IMR-90 (cell line): ENCODE data around the gene CHP2. TPM values are rescaled to one million over a fixed set of nuclear protein-coding genes. Genes with fewer than 3 reads are reported as not detected.

Source experiments
- ATAC-seq: fragments of 200-7000 bp; cut with Tn5 transposase; 2 replicates; pipeline ENCODE4 v1.9.1; 2020; ENCODE audit warnings: low read depth, mild to moderate bottlenecking, moderate library complexity
- BruUV-seq: library from RNA; stranded (reverse); fragments of 400-500 nt; replicated peaks from 2 replicates; lab custom pipeline; 2021; lab: Mats Ljungman, UMichigan
- CTCF ChIA-PET: fragments of 300-600 bp; formaldehyde crosslinking; extraction: SDS; loops from one replicate; lab custom pipeline; 2021; ENCODE audit warnings: antibody characterized with exemption; lab: Yijun Ruan, JAX
- POLR2A ChIA-PET: fragments of 300-600 bp; sonication (Branson Sonifier 250); formaldehyde crosslinking; loops from one replicate; lab custom pipeline; 2022; ENCODE audit warnings: antibody characterized with exemption; ENCODE audit not compliant: unreplicated experiment; lab: Charles Lee
- DNase-seq: peaks from one replicate; pipeline ENCODE4 v3.0.0; 2013
- H2AFZ ChIP-seq: replicated peaks from 2 replicates; pipeline ENCODE3; 2013; ENCODE audit warnings: low read length, mild to moderate bottlenecking; ENCODE audit not compliant: poor library complexity
- H2AK5ac ChIP-seq: 2 replicates; pipeline ENCODE4 v1.6.1; 2013; ENCODE audit warnings: low read depth, low read length, inconsistent platforms
- H2AK9ac ChIP-seq: replicated peaks from 2 replicates; pipeline ENCODE3; 2013; ENCODE audit warnings: mild to moderate bottlenecking, low read depth, low read length, moderate library complexity; ENCODE audit not compliant: poor library complexity
- H2BK120ac ChIP-seq: 2 replicates; pipeline ENCODE4 v1.6.1; 2013; ENCODE audit warnings: low read depth, low read length, inconsistent platforms
- H2BK15ac ChIP-seq: 3 replicates; pipeline ENCODE4 v1.6.1; 2013; ENCODE audit warnings: low read depth, low read length, inconsistent platforms
- H2BK20ac ChIP-seq: 2 replicates; pipeline ENCODE4 v1.6.1; 2013; ENCODE audit warnings: low read depth, mild to moderate bottlenecking, inconsistent platforms, low read length, moderate library complexity
- H2BK5ac ChIP-seq: 2 replicates; pipeline ENCODE4 v1.6.1; 2013; ENCODE audit warnings: mild to moderate bottlenecking, low read depth, low read length, inconsistent platforms; ENCODE audit not compliant: poor library complexity, severe bottlenecking
- H3K14ac ChIP-seq: replicated peaks from 2 replicates; pipeline ENCODE4 v1.6.1; 2013; ENCODE audit warnings: low read depth, low read length, inconsistent platforms
- H3K18ac ChIP-seq: 2 replicates; pipeline ENCODE4 v1.6.1; 2013; ENCODE audit warnings: low read depth, low read length, control low read depth
- H3K23ac ChIP-seq: 2 replicates; pipeline ENCODE4 v1.6.1; 2013; ENCODE audit warnings: low read depth, low read length, inconsistent platforms
- H3K27ac ChIP-seq: 2 replicates; pipeline ENCODE4 v1.5.1; 2013; ENCODE audit warnings: mild to moderate bottlenecking, control low read depth, low read length; ENCODE audit not compliant: insufficient read depth
- H3K27me3 ChIP-seq: 2 replicates; pipeline ENCODE4 v1.6.1; 2013; ENCODE audit warnings: low read length; ENCODE audit not compliant: control insufficient read depth, insufficient read depth
- H3K36me3 ChIP-seq: 2 replicates; pipeline ENCODE4 v1.6.1; 2013; ENCODE audit warnings: low read length, mixed read lengths; ENCODE audit not compliant: control insufficient read depth, insufficient read depth
- H3K4ac ChIP-seq: 2 replicates; pipeline ENCODE4 v1.6.1; 2013; ENCODE audit warnings: low read depth, low read length, inconsistent platforms
- H3K4me1 ChIP-seq: 2 replicates; pipeline ENCODE4 v1.6.1; 2013; ENCODE audit warnings: low read length, mixed read lengths; ENCODE audit not compliant: control insufficient read depth, insufficient read depth
- H3K4me2 ChIP-seq: 2 replicates; pipeline ENCODE4 v1.6.1; 2013; ENCODE audit warnings: low read depth, mild to moderate bottlenecking, control low read depth, low read length, moderate library complexity
- H3K4me3 ChIP-seq: 2 replicates; pipeline ENCODE4 v1.5.1; 2013; ENCODE audit warnings: low read depth, mild to moderate bottlenecking, control low read depth, low read length, moderate library complexity; ENCODE audit not compliant: insufficient read depth
- H3K56ac ChIP-seq: 2 replicates; pipeline ENCODE4 v1.6.1; 2013; ENCODE audit warnings: low read length, inconsistent platforms; ENCODE audit not compliant: insufficient read depth; ENCODE audit errors: extremely low read depth
- H3K79me1 ChIP-seq, 2 experiments: 2 replicates each; pipeline ENCODE4 v1.6.1; 2013; ENCODE audit warnings: low read length in 2 of 2, inconsistent platforms in 1 of 2, low read depth in 1 of 2
- H3K9ac ChIP-seq: 2 replicates; pipeline ENCODE4 v1.6.1; 2013; ENCODE audit warnings: low read depth, low read length, control low read depth
- H3K9me1 ChIP-seq: 2 replicates; pipeline ENCODE4 v1.6.1; 2013; ENCODE audit warnings: low read length, inconsistent platforms; ENCODE audit not compliant: insufficient read depth
- H3K9me3 ChIP-seq: 2 replicates; pipeline ENCODE4 v1.6.1; 2013; ENCODE audit warnings: low read length; ENCODE audit not compliant: control insufficient read depth, insufficient read depth
- H4K20me1 ChIP-seq: 2 replicates; pipeline ENCODE4 v1.6.1; 2013; ENCODE audit warnings: low read length, inconsistent platforms; ENCODE audit not compliant: insufficient read depth
- H4K5ac ChIP-seq: 2 replicates; pipeline ENCODE4 v1.6.1; 2013; ENCODE audit warnings: mild to moderate bottlenecking, low read depth, low read length, control low read depth
- H4K8ac ChIP-seq, 2 experiments: 2 replicates each; pipeline ENCODE4 v1.6.1; 2013; ENCODE audit warnings: low read depth in 2 of 2, low read length in 2 of 2, control low read depth in 1 of 2, inconsistent platforms in 1 of 2
- H4K91ac ChIP-seq: 2 replicates; pipeline ENCODE4 v1.6.1; 2013; ENCODE audit warnings: low read depth, low read length, inconsistent platforms; ENCODE audit not compliant: insufficient read depth
- BHLHE40 ChIP-seq: fragments of 150-350 bp; IDR thresholded peaks from 2 replicates; pipeline ENCODE4 v1.6.1; 2016; ENCODE audit warnings: mild to moderate bottlenecking, low read depth, low read length
- CHD1 ChIP-seq: IDR thresholded peaks from 2 replicates; pipeline ENCODE4 v1.6.1; 2012; ENCODE audit warnings: low read depth, low read length, improper control_type of control experiment
- FOS ChIP-seq: fragments of 150-350 bp; IDR thresholded peaks from 2 replicates; pipeline ENCODE4 v1.6.1; 2016; ENCODE audit warnings: low read depth, low read length
- MAFK ChIP-seq: IDR thresholded peaks from 2 replicates; pipeline ENCODE4 v1.6.1; 2012; ENCODE audit warnings: low read depth, low read length, improper control_type of control experiment
- MAZ ChIP-seq: IDR thresholded peaks from 2 replicates; pipeline ENCODE4 v1.6.1; 2012; ENCODE audit warnings: low read depth, mild to moderate bottlenecking, low read length, improper control_type of control experiment, moderate library complexity, borderline replicate concordance
- MXI1 ChIP-seq: IDR thresholded peaks from 2 replicates; pipeline ENCODE4 v1.6.1; 2012; ENCODE audit warnings: low read depth, mild to moderate bottlenecking, low read length, moderate library complexity, borderline replicate concordance
- NFE2L2 ChIP-seq: fragments of 150-350 bp; IDR thresholded peaks from 2 replicates; pipeline ENCODE4 v1.6.1; 2016; ENCODE audit warnings: low read depth, mild to moderate bottlenecking, low read length
- POLR2A ChIP-seq: IDR thresholded peaks from 2 replicates; pipeline ENCODE4 v1.6.1; 2012; ENCODE audit warnings: mild to moderate bottlenecking, low read depth, low read length
- RAD21 ChIP-seq: IDR thresholded peaks from 2 replicates; pipeline ENCODE4 v1.6.1; 2012; ENCODE audit warnings: low read length, improper control_type of control experiment
- RCOR1 ChIP-seq: IDR thresholded peaks from 2 replicates; pipeline ENCODE4 v1.6.1; 2012; ENCODE audit warnings: mild to moderate bottlenecking, low read length, improper control_type of control experiment; ENCODE audit not compliant: insufficient replicate concordance
- RFX5 ChIP-seq: IDR thresholded peaks from 2 replicates; pipeline ENCODE4 v1.8.0; 2012; ENCODE audit warnings: low read depth, mild to moderate bottlenecking, low read length, moderate library complexity
- SMC3 ChIP-seq: fragments of 150-350 bp; IDR thresholded peaks from 2 replicates; pipeline ENCODE4 v1.6.1; 2016; ENCODE audit warnings: low read depth, mild to moderate bottlenecking, antibody characterized with exemption, low read length, moderate library complexity
- WGBS, 2 experiments: methylation state at CpG; one replicate each; pipeline versions ENCODE4 v1.1.5 to v1.1.7; 2013; ENCODE audit warnings: missing lambda C conversion rate in 2 of 2; ENCODE audit not compliant: insufficient read length in 1 of 2; ENCODE audit errors: extremely low coverage in 2 of 2; 5-methylcytosine and 5-hydroxymethylcytosine counted together
- dilution Hi-C: fragments of 300-500 bp; cut with HindIII; formaldehyde crosslinking; loops from one replicate; pipeline ENCODE4 v1.14.3; 2018; ENCODE audit warnings: low sequenced_read_pairs; ENCODE audit not compliant: unreplicated experiment
- in situ Hi-C: fragments of 300-500 bp; cut with MboI; formaldehyde crosslinking; loops from 3 replicates; pipeline ENCODE4 v1.14.3; 2019; ENCODE audit warnings: low sequenced_read_pairs, inconsistent platforms, mixed read lengths
- intact Hi-C: fragments of 100-400 bp; cut with micrococcal nuclease; formaldehyde crosslinking; loops from 2 replicates; pipeline ENCODE4 v1.10.0; 2022
- polyA plus RNA-seq, 3 experiments: library from polyadenylated mRNA; depleted of rRNA; stranded (reverse); fragments of >200 nt; gene quantifications; 2 replicates each; pipeline ENCODE4 v1.2.3, GENCODE V29; 2012; ENCODE audit warnings: low replicate concordance in 1 of 3
- total RNA-seq: library from RNA; depleted of rRNA; stranded (reverse); fragments of >200 nt; gene quantifications from 2 replicates; pipeline ENCODE4 v1.2.3, GENCODE V29; 2012

CHP2 gene
- total and polyA plus RNA-seq, 2 of the 4 experiments (the other 2 are of a cell fraction): not detected

- TF ChIP-seq RCOR1 (no peak), POLR2A (no peak), RAD21 (no peak), BHLHE40 (no peak), MAZ (no peak), MXI1 (no peak), NFE2L2 (no peak), MAFK (no peak), CHD1 (no peak), FOS (no peak), SMC3 (no peak), RFX5 (no peak)
- DNase-seq: no peak
- Histone ChIP-seq H3K4me3 (no peak overlapping the region), H3K27me3 (peaks cover 18% of the 10 kb centered on the region), H3K14ac (no peak overlapping the region), H2AK5ac (no peak overlapping the region), H3K4me1 (no peaks in the 10 kb centered on the region), H2AK9ac (no peak overlapping the region), H3K18ac (no peak overlapping the region), H4K20me1 (no peaks in the 10 kb centered on the region), H3K9me1 (no peaks in the 10 kb centered on the region), H3K36me3 (no peaks in the 10 kb centered on the region), H4K5ac (no peak overlapping the region), H3K23ac (no peak overlapping the region), H3K79me1 (no peaks in the 10 kb centered on the region), H3K9ac (no peak overlapping the region), H3K9me3 (peaks cover 9% of the 10 kb centered on the region), H3K56ac (no peak overlapping the region), H2BK15ac (no peak overlapping the region), H3K4ac (no peak overlapping the region), H2BK20ac (no peak overlapping the region), H2BK5ac (no peak overlapping the region), H3K27ac (no peak overlapping the region), H2BK120ac (no peak overlapping the region), H2AFZ (no peak overlapping the region), H4K8ac (no peak overlapping the region), H4K91ac (no peak overlapping the region), H3K4me2 (no peak overlapping the region)
- intact Hi-C loops: no loop called here
- ChIA-PET CTCF (no interaction called here), POLR2A (no interaction called here)
- in situ Hi-C loops: no loop called here
- dilution Hi-C loops: no loop called here
- no TSS peak for BruUV-seq
- no CpG with 5 or more reads among the region's 3 CpGs for WGBS, 2 experiments
- no peak for ATAC-seq
These were observed 44.3 kb upstream of the CHP2 start for GRCh38 chr16:23710504-23710903.
